Mucosa of descending colon (tissue), 3 donors: ENCODE results near the gene PIGL. TPM values are rescaled to one million over a fixed set of nuclear protein-coding genes. Genes with fewer than 3 reads are reported as not detected.

Experiments used
- ATAC-seq: fragments of 200-7000 bp; cut with Tn5 transposase; one replicate; pipeline ENCODE4 v1.9.1; 2020; ENCODE audit warnings: mild to moderate bottlenecking, moderate library complexity
- DNase-seq, 3 donors: peaks; one replicate each; pipeline ENCODE4 v3.0.0-alpha.2; 2020
- H3K36me3 ChIP-seq: fragments of 200-600 bp; one replicate; pipeline ENCODE4 v1.8.0; 2021; ENCODE audit warnings: low read depth, mild to moderate bottlenecking
- H3K4me1 ChIP-seq: fragments of 200-600 bp; one replicate; pipeline ENCODE4 v1.8.0; 2021; ENCODE audit warnings: low read depth, mild to moderate bottlenecking
- H3K4me3 ChIP-seq: fragments of 200-600 bp; one replicate; pipeline ENCODE4 v1.8.0; 2021; ENCODE audit warnings: mild to moderate bottlenecking
- H3K9me3 ChIP-seq: fragments of 200-600 bp; one replicate; pipeline ENCODE4 v1.8.0; 2021; ENCODE audit warnings: mild to moderate bottlenecking
- CTCF ChIP-seq: fragments of 200-600 bp; IDR thresholded peaks from one replicate; pipeline ENCODE4 v1.8.0; 2022; ENCODE audit warnings: antibody characterized with exemption, mild to moderate bottlenecking
- intact Hi-C, 2 donors: fragments of 100-400 bp; cut with DNase I in 1 of 2; cut with micrococcal nuclease in 1 of 2; formaldehyde crosslinking; loops; one replicate each; pipeline versions ENCODE4 v1.11.0 to v1.11.1; 2022; cut with DNase I, micrococcal nuclease
- total RNA-seq, 3 donors: library from RNA; stranded (reverse); fragmentation: NEBNext Ultra II Directional in 2 of 3; extraction: Animal tissue kit (Norgen Biotek cat#: 25700) in 2 of 3; gene quantifications; one replicate each; pipeline versions ENCODE4 v1.2.1 to v1.2.4, GENCODE V29; 2021 to 2023
- donor health status: DM: no; HTN: no; CAD: no; lungs with moderate emphysema.
- donor health status: DM: no; HTN: no; CAD: no.
- donor health status: DM: no; HTN: yes; CAD: no.

PIGL gene
- total RNA-seq, 3 donors from 2014 or later = 28.2 to 51.8 (median 49.8) TPM

GRCh38 chr17:16325964-16326363, 109.0 kb downstream of the PIGL start:
- Histone ChIP-seq H3K9me3 (no peaks in the 10 kb centered on the region), H3K36me3 (no peaks in the 10 kb centered on the region), H3K4me1 (peaks cover 8% of the 10 kb centered on the region), H3K4me3 (no peak overlapping the region)
- intact Hi-C loops = no loop called here
- no peak for DNase-seq
- no peak for TF ChIP-seq CTCF
- ATAC-seq = no peak

- no peak for ATAC-seq
- Histone ChIP-seq H3K4me1 (peaks cover 8% of the 10 kb centered on the region), H3K36me3 (no peaks in the 10 kb centered on the region), H3K9me3 (no peaks in the 10 kb centered on the region), H3K4me3 (no peak overlapping the region)
- no peak for TF ChIP-seq CTCF
- no peak for DNase-seq
- intact Hi-C loops = no loop called here
Measured at GRCh38 chr17:16327018-16327417, 110.0 kb downstream of the PIGL start.

- ATAC-seq = peak; percentile 46
Measured at GRCh38 chr17:16328997-16329396, 112.0 kb downstream of the PIGL start.

GRCh38 chr17:16329519-16330271, 112.7 kb downstream of the PIGL start:
- Histone ChIP-seq H3K4me3 (no peak overlapping the region), H3K4me1 (peaks cover 11% of the 10 kb centered on the region), H3K36me3 (no peaks in the 10 kb centered on the region), H3K9me3 (no peaks in the 10 kb centered on the region)
- DNase-seq = peak; percentile 57 to 71 (median 67)
- intact Hi-C loops = no loop called here
- peak; percentile 93 for ATAC-seq
- no peak for TF ChIP-seq CTCF

More at GRCh38 chr17:16328997-16329396, 112.0 kb downstream of the PIGL start:
- no peaks in the 10 kb centered on the region for H3K36me3 ChIP-seq
- H3K4me3 ChIP-seq = no peak overlapping the region
- intact Hi-C loops = no loop called here
- no peaks in the 10 kb centered on the region for H3K9me3 ChIP-seq
- TF ChIP-seq CTCF = no peak
- DNase-seq = peak in 1 of 3 donors; percentile 18
- H3K4me1 ChIP-seq = peaks cover 11% of the 10 kb centered on the region

- TF ChIP-seq CTCF = no peak
Measured at GRCh38 chr17:16338391-16338790, 121.4 kb downstream of the PIGL start.

More at GRCh38 chr17:16338391-16338790, 121.4 kb downstream of the PIGL start:
- intact Hi-C loops = no loop called here
- no peak for DNase-seq
- H3K4me3 ChIP-seq = no peak overlapping the region
- no peaks in the 10 kb centered on the region for H3K9me3 ChIP-seq
- no peaks in the 10 kb centered on the region for H3K36me3 ChIP-seq
- no peaks in the 10 kb centered on the region for H3K4me1 ChIP-seq
- ATAC-seq = no peak
